HEK293 (cell line): ENCODE measurements around the gene PPP3CA.

Source experiments
- CTCF ChIA-PET: fragments of 350-600 bp; formaldehyde crosslinking; extraction: SDS; loops from one replicate; lab custom pipeline; 2021; ENCODE audit warnings: antibody characterized with exemption; lab: Yijun Ruan, JAX
- POLR2A ChIA-PET: fragments of 300-600 bp; formaldehyde crosslinking; extraction: SDS; loops from one replicate; lab custom pipeline; 2020; ENCODE audit warnings: antibody characterized with exemption, inconsistent platforms; lab: Yijun Ruan, JAX
- H3K27ac ChIP-seq: fragments of 200-500 bp; sonication (Bioruptor generic); 2 replicates; pipeline ENCODE4 v1.5.1; 2014; ENCODE audit warnings: low read depth, low read length, control low read depth, inconsistent platforms; ENCODE audit errors: extremely low read depth
- H3K36me3 ChIP-seq, 2 experiments: fragments of 200-500 bp in 1 of 2; sonication (Bioruptor generic) in 1 of 2; 1 replicate in 1 of 2; 2 replicates in 1 of 2; pipeline ENCODE4 v1.5.1; 2014 to 2017; ENCODE audit warnings: inconsistent platforms in 2 of 2, low read length in 2 of 2; ENCODE audit not compliant: control insufficient read depth in 2 of 2, insufficient read depth in 1 of 2
- H3K4me1 ChIP-seq: fragments of 200-500 bp; sonication (Bioruptor generic); 2 replicates; pipeline ENCODE4 v1.5.1; 2014; ENCODE audit warnings: mild to moderate bottlenecking, low read length, inconsistent platforms; ENCODE audit not compliant: control insufficient read depth, insufficient read depth
- H3K4me3 ChIP-seq: 2 replicates; pipeline ENCODE4 v1.5.1; 2011; ENCODE audit warnings: low read depth, mild to moderate bottlenecking, control low read depth, low read length, moderate library complexity
- H3K9me3 ChIP-seq: fragments of 200-500 bp; sonication (Bioruptor generic); 2 replicates; pipeline ENCODE4 v1.5.1; 2014; ENCODE audit warnings: low read depth, low read length, inconsistent platforms; ENCODE audit not compliant: control insufficient read depth, insufficient read depth
- HOXD13 ChIP-seq: sonication (generic); formaldehyde crosslinking; IDR thresholded peaks from 2 replicates; pipeline ENCODE4 v1.8.0; 2022; ENCODE audit warnings: missing genetic modification reagents, borderline replicate concordance
- KLF16 ChIP-seq: fragments of 450-650 bp; formaldehyde crosslinking; IDR thresholded peaks from 2 replicates; pipeline ENCODE4 v1.5.1; 2017; ENCODE audit warnings: missing biosample characterization, missing genetic modification characterization
- KLF17 ChIP-seq: fragments of 450-650 bp; formaldehyde crosslinking; IDR thresholded peaks from 2 replicates; pipeline ENCODE4 v1.5.1; 2016; ENCODE audit warnings: missing biosample characterization, missing genetic modification characterization
- KLF8 ChIP-seq: fragments of 450-650 bp; formaldehyde crosslinking; IDR thresholded peaks from 2 replicates; pipeline ENCODE4 v1.5.1; 2016; ENCODE audit warnings: missing biosample characterization, missing genetic modification characterization
- MYNN ChIP-seq: fragments of 450-650 bp; formaldehyde crosslinking; IDR thresholded peaks from 2 replicates; pipeline ENCODE4 v1.5.1; 2016; ENCODE audit warnings: missing biosample characterization, missing genetic modification characterization, borderline replicate concordance
- SETDB1 ChIP-seq: IDR thresholded peaks from one replicate; pipeline ENCODE4 v1.6.1; 2017; ENCODE audit warnings: mild to moderate bottlenecking, low read length, moderate library complexity, mixed read lengths; ENCODE audit not compliant: insufficient read length
- ZBTB17 ChIP-seq: fragments of 450-650 bp; formaldehyde crosslinking; IDR thresholded peaks from 2 replicates; pipeline ENCODE4 v1.5.1; 2016; ENCODE audit warnings: missing biosample characterization, missing genetic modification characterization
- ZNF121 ChIP-seq: fragments of 450-650 bp; formaldehyde crosslinking; IDR thresholded peaks from 2 replicates; pipeline ENCODE4 v1.5.1; 2016; ENCODE audit warnings: missing biosample characterization, missing genetic modification characterization
- ZNF214 ChIP-seq: fragments of 450-650 bp; formaldehyde crosslinking; IDR thresholded peaks from 2 replicates; pipeline ENCODE4 v1.5.1; 2017; ENCODE audit warnings: missing biosample characterization, mild to moderate bottlenecking, missing genetic modification characterization, borderline replicate concordance
- ZNF433 ChIP-seq: fragments of 450-650 bp; formaldehyde crosslinking; IDR thresholded peaks from 2 replicates; pipeline ENCODE4 v1.5.1; 2016; ENCODE audit warnings: missing biosample characterization, missing genetic modification characterization, low read depth
- ZNF529 ChIP-seq: fragments of 450-650 bp; formaldehyde crosslinking; IDR thresholded peaks from 2 replicates; pipeline ENCODE4 v1.5.1; 2017; ENCODE audit warnings: missing genetic modification characterization, missing biosample characterization; ENCODE audit not compliant: insufficient replicate concordance
- ZNF548 ChIP-seq: fragments of 450-650 bp; formaldehyde crosslinking; IDR thresholded peaks from 2 replicates; pipeline ENCODE4 v1.5.1; 2016; ENCODE audit warnings: missing biosample characterization, missing genetic modification characterization
- ZNF596 ChIP-seq: fragments of 450-650 bp; IDR thresholded peaks from 2 replicates; pipeline ENCODE4 v1.5.0; 2018; ENCODE audit warnings: missing biosample characterization, mild to moderate bottlenecking, missing genetic modification characterization, moderate library complexity
- ZNF600 ChIP-seq: fragments of 450-650 bp; formaldehyde crosslinking; IDR thresholded peaks from 2 replicates; pipeline ENCODE4 v1.5.1; 2016; ENCODE audit warnings: missing biosample characterization, missing genetic modification characterization
- ZNF701 ChIP-seq: fragments of 450-650 bp; formaldehyde crosslinking; IDR thresholded peaks from 2 replicates; pipeline ENCODE4 v1.5.1; 2016; ENCODE audit warnings: missing biosample characterization, missing genetic modification characterization
- ZNF785 ChIP-seq: fragments of 450-650 bp; formaldehyde crosslinking; IDR thresholded peaks from 2 replicates; pipeline ENCODE4 v1.5.1; 2016; ENCODE audit warnings: missing biosample characterization, missing genetic modification characterization
- ZNF830 ChIP-seq: fragments of 450-650 bp; IDR thresholded peaks from 2 replicates; pipeline ENCODE4 v1.5.0; 2018; ENCODE audit warnings: missing biosample characterization, missing genetic modification characterization, low read depth, mild to moderate bottlenecking, moderate library complexity
- TF ChIP-seq, protein P1 (sequence below): fragments of 450-650 bp; formaldehyde crosslinking; IDR thresholded peaks from 2 replicates; pipeline ENCODE4 v1.5.1; 2017; ENCODE audit warnings: missing biosample characterization, missing genetic modification characterization

Gene PPP3CA

DNA sequence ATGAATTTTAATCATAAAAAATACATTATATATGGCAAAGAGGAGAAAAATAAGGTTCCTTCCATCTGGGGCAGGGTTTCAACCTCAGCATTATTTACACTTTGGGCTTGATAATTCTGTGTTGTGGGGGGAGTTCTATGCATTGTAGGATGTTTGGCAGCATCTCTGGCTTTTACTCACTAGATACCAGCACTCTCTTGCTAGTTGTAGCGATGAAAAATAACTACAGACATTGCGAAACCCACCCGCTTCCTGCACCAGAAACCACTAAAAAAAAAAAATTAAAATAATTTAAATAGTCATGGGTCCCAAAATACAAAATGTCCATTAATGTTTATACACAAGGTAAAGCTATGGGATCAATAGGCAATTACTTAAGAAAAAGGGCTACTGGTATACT is 52.7 kb downstream of the PPP3CA start:
- H3K4me3 ChIP-seq = no peak overlapping the region
- no peaks in the 10 kb centered on the region for H3K36me3 ChIP-seq
- CTCF ChIA-PET = no interaction called here
- TF ChIP-seq ZNF600 (tag by site-specific recombination) (no peak), MYNN (tag by site-specific recombination) (no peak), ZNF214 (tag by site-specific recombination) (no peak), ZNF548 (tag by site-specific recombination) (no peak), SETDB1 (no peak), ZNF529 (tag by site-specific recombination) (no peak), ZNF596 (no peak), KLF17 (tag by site-specific recombination) (no peak), KLF16 (tag by site-specific recombination) (no peak), HOXD13 (no peak), ZNF830 (tag by site-specific recombination) (no peak), KLF8 (tag by site-specific recombination) (no peak), ZNF121 (tag by site-specific recombination) (no peak), ZBTB17 (tag by site-specific recombination) (no peak)
- no peaks in the 10 kb centered on the region for H3K4me1 ChIP-seq
- POLR2A ChIA-PET = no interaction called here
- no peak overlapping the region for H3K27ac ChIP-seq
- H3K9me3 ChIP-seq = no peaks in the 10 kb centered on the region

DNA sequence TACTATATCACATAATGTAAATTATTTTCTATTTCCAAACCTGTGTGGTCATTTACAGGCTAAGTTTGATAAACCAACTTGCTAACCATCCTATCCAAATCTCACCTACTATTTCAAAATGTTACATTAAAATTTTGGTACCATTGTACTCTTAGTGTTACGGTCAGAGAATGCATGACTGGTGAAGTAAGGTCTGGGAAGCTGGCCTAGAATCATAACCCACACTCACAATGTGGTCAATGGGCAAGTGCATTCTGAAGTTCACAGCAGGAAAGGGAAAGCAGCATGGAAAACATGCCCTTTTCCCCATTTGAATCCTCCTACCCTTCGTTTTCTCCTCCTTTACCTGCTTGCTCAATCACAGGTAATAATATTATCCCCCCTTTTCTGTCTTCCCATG is 54.4 kb downstream of the PPP3CA start:
- H3K36me3 ChIP-seq = no peaks in the 10 kb centered on the region
- H3K9me3 ChIP-seq = no peaks in the 10 kb centered on the region
- no peak overlapping the region for H3K4me3 ChIP-seq
- H3K27ac ChIP-seq = no peak overlapping the region
- ChIA-PET CTCF (no interaction called here), POLR2A (no interaction called here)
- no peaks in the 10 kb centered on the region; the same call in 1 of the 2 replicates for H3K4me1 ChIP-seq
- TF ChIP-seq, protein P1, sequence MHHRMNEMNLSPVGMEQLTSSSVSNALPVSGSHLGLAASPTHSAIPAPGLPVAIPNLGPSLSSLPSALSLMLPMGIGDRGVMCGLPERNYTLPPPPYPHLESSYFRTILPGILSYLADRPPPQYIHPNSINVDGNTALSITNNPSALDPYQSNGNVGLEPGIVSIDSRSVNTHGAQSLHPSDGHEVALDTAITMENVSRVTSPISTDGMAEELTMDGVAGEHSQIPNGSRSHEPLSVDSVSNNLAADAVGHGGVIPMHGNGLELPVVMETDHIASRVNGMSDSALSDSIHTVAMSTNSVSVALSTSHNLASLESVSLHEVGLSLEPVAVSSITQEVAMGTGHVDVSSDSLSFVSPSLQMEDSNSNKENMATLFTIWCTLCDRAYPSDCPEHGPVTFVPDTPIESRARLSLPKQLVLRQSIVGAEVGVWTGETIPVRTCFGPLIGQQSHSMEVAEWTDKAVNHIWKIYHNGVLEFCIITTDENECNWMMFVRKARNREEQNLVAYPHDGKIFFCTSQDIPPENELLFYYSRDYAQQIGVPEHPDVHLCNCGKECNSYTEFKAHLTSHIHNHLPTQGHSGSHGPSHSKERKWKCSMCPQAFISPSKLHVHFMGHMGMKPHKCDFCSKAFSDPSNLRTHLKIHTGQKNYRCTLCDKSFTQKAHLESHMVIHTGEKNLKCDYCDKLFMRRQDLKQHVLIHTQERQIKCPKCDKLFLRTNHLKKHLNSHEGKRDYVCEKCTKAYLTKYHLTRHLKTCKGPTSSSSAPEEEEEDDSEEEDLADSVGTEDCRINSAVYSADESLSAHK (tag by site-specific recombination) = no peak

- ChIA-PET POLR2A (no interaction called here), CTCF (no interaction called here)
- TF ChIP-seq ZNF433 (tag by site-specific recombination) = no peak
- no peak for TF ChIP-seq ZNF701 (tag by site-specific recombination)
- TF ChIP-seq ZNF785 = no peak
- H3K4me1 ChIP-seq = no peaks in the 10 kb centered on the region; the same call in 1 of the 2 replicates
- no peaks in the 10 kb centered on the region for H3K36me3 ChIP-seq
- no peak overlapping the region for H3K4me3 ChIP-seq
- H3K9me3 ChIP-seq = no peaks in the 10 kb centered on the region
- H3K27ac ChIP-seq = no peak overlapping the region
Observed at GRCh38 chr4:101292214-101292613, 55.1 kb downstream of the PPP3CA start.
